Measurements from ENCODE around the gene PRX.

The PRX gene

GRCh38 chr19:40365010-40365409 is 48.2 kb downstream of the PRX start:
- Histone ChIP-seq H3K4me2 (ENCODE audit: low read length) (peak overlapping the region; percentile 68), H3K4me1 (ENCODE audit: insufficient read depth, low read length, severe bottlenecking) (peaks cover 6% of the 10 kb centered on the region), H3K79me2 (ENCODE audit: insufficient read depth, low read length) (no peaks in the 10 kb centered on the region), H4K20me1 (ENCODE audit: insufficient read depth, low read length) (no peaks in the 10 kb centered on the region), H3K9me2 (ENCODE audit: low read depth, low read length) (no peaks in the 10 kb centered on the region), H2AFZ (ENCODE audit: low read length) (no peak overlapping the region), H3K27me3 (ENCODE audit: insufficient read depth, low read length) (no peaks in the 10 kb centered on the region), H3K27ac (ENCODE audit: low read depth, low read length, poor library complexity, severe bottlenecking) (no peak overlapping the region), H3K36me3 (ENCODE audit: insufficient read depth, low read length) (no peaks in the 10 kb centered on the region; the same call in 1 of the 2 replicates), H3F3A (ENCODE audit: insufficient read depth, low read length) (no peaks in the 10 kb centered on the region), H3K4me3 (ENCODE audit: low read depth, low read length, poor library complexity, severe bottlenecking) (peak overlapping the region; percentile 53), H3K9me3 (ENCODE audit: low read length) (no peaks in the 10 kb centered on the region), H3K9ac (ENCODE audit: low read length) (peak overlapping the region; percentile 43; the same call in 1 of the 2 replicates)
- TF ChIP-seq EZH2 (IDR thresholded peaks at IDR 0.05; ENCODE audit: borderline replicate concordance, low read length) = no peak
- TF ChIP-seq, protein P1, sequence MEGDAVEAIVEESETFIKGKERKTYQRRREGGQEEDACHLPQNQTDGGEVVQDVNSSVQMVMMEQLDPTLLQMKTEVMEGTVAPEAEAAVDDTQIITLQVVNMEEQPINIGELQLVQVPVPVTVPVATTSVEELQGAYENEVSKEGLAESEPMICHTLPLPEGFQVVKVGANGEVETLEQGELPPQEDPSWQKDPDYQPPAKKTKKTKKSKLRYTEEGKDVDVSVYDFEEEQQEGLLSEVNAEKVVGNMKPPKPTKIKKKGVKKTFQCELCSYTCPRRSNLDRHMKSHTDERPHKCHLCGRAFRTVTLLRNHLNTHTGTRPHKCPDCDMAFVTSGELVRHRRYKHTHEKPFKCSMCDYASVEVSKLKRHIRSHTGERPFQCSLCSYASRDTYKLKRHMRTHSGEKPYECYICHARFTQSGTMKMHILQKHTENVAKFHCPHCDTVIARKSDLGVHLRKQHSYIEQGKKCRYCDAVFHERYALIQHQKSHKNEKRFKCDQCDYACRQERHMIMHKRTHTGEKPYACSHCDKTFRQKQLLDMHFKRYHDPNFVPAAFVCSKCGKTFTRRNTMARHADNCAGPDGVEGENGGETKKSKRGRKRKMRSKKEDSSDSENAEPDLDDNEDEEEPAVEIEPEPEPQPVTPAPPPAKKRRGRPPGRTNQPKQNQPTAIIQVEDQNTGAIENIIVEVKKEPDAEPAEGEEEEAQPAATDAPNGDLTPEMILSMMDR (IDR thresholded peaks at IDR 0.05; ENCODE audit: low read length) = no peak

- H3K36me3 ChIP-seq (ENCODE audit: insufficient read depth, low read length) = no peaks in the 10 kb centered on the region; the same call in 1 of the 2 replicates
- no peaks in the 10 kb centered on the region for H3K9me2 ChIP-seq (ENCODE audit: low read depth, low read length)
- no peak overlapping the region for H3K9ac ChIP-seq (ENCODE audit: low read length)
- H3K4me2 ChIP-seq (ENCODE audit: low read length) = no peak overlapping the region
- TF ChIP-seq EZH2 (IDR thresholded peaks at IDR 0.05; ENCODE audit: borderline replicate concordance, low read length) = no peak
- no peak overlapping the region for H3K27ac ChIP-seq (ENCODE audit: low read depth, low read length, poor library complexity, severe bottlenecking)
- H2AFZ ChIP-seq (ENCODE audit: low read length) = no peak overlapping the region
- H3K9me3 ChIP-seq (ENCODE audit: low read length) = no peaks in the 10 kb centered on the region
- H4K20me1 ChIP-seq (ENCODE audit: insufficient read depth, low read length) = no peaks in the 10 kb centered on the region
- no peak overlapping the region for H3K4me3 ChIP-seq (ENCODE audit: low read depth, low read length, poor library complexity, severe bottlenecking)
- H3K79me2 ChIP-seq (ENCODE audit: insufficient read depth, low read length) = no peaks in the 10 kb centered on the region
- peaks cover 13% of the 10 kb centered on the region for H3K4me1 ChIP-seq (ENCODE audit: insufficient read depth, low read length, severe bottlenecking)
- no peaks in the 10 kb centered on the region for H3F3A ChIP-seq (ENCODE audit: insufficient read depth, low read length)
- H3K27me3 ChIP-seq (ENCODE audit: insufficient read depth, low read length) = no peaks in the 10 kb centered on the region
Observed at GRCh38 chr19:40363069-40363468, 50.1 kb downstream of the PRX start.

DNA sequence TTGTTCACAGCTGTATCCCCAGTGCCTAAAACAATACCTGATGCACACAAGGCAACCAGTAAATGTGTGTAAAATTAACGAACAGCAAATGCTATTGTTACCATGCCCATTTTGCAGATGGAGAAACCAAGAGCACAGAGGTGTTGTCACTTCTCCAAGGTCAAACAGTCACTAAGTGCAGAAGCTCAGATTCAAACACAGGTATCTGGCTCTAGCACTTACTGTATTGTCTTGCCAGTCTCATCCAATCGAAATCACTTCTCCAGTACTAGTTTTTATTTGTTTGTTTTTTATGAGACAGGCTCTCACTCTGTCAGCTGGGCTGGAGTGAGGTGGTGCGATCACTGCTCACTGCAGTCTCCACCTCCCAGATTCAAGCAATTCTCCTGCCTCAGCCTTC is 51.0 kb downstream of the PRX start:
- Histone ChIP-seq H3K9me2 (ENCODE audit: low read depth, low read length) (no peaks in the 10 kb centered on the region), H2AFZ (ENCODE audit: low read length) (no peak overlapping the region), H3K27ac (ENCODE audit: low read depth, low read length, poor library complexity, severe bottlenecking) (no peak overlapping the region), H3K4me2 (ENCODE audit: low read length) (no peak overlapping the region), H3K27me3 (ENCODE audit: insufficient read depth, low read length) (no peaks in the 10 kb centered on the region), H3F3A (ENCODE audit: insufficient read depth, low read length) (no peaks in the 10 kb centered on the region), H3K4me3 (ENCODE audit: low read depth, low read length, poor library complexity, severe bottlenecking) (no peak overlapping the region), H4K20me1 (ENCODE audit: insufficient read depth, low read length) (no peaks in the 10 kb centered on the region), H3K36me3 (ENCODE audit: insufficient read depth, low read length) (no peaks in the 10 kb centered on the region; the same call in 1 of the 2 replicates), H3K9me3 (ENCODE audit: low read length) (no peaks in the 10 kb centered on the region), H3K4me1 (ENCODE audit: insufficient read depth, low read length, severe bottlenecking) (peaks cover 13% of the 10 kb centered on the region), H3K79me2 (ENCODE audit: insufficient read depth, low read length) (no peaks in the 10 kb centered on the region), H3K9ac (ENCODE audit: low read length) (no peak overlapping the region)
- TF ChIP-seq, protein P1 (IDR thresholded peaks at IDR 0.05; ENCODE audit: low read length) = no peak
- no peak for TF ChIP-seq EZH2 (IDR thresholded peaks at IDR 0.05; ENCODE audit: borderline replicate concordance, low read length)

DNA sequence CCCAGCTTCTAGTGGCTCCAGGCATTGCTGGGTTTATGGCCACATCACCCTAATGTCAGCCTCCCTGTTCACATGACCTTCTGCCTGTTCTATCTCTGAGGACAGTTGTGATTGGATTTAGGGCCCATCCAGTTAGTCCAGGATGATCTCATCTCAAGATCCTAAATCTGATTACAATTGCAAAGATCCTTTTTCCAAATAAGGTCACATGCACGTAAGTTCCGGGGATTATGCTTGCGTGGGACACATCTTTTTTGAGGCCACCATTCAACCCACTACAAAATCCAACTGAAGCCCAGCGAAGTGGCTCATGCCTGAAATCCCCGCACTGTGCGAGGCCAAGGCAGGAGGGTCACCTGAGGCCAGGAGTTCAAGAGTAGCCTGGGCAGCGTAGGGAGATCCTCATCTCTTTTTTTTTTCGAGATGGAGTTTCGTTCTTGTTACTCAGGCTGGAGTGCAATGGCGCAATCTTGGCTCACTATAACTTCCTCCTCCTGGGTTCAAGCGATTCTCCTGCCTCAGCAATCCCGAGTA is 52.4 kb downstream of the PRX start:
- Histone ChIP-seq H3K36me3 (ENCODE audit: insufficient read depth, low read length) (no peaks in the 10 kb centered on the region), H3K9me3 (ENCODE audit: low read length) (no peaks in the 10 kb centered on the region), H3K27ac (ENCODE audit: low read depth, low read length, poor library complexity, severe bottlenecking) (no peak overlapping the region), H3K27me3 (ENCODE audit: insufficient read depth, low read length) (no peaks in the 10 kb centered on the region), H3K4me3 (ENCODE audit: low read depth, low read length, poor library complexity, severe bottlenecking) (no peak overlapping the region), H4K20me1 (ENCODE audit: insufficient read depth, low read length) (no peaks in the 10 kb centered on the region), H3K9me2 (ENCODE audit: low read depth, low read length) (no peaks in the 10 kb centered on the region), H3K4me2 (ENCODE audit: low read length) (no peak overlapping the region), H3K9ac (ENCODE audit: low read length) (no peak overlapping the region), H3K79me2 (ENCODE audit: insufficient read depth, low read length) (no peaks in the 10 kb centered on the region), H3F3A (ENCODE audit: insufficient read depth, low read length) (no peaks in the 10 kb centered on the region), H2AFZ (ENCODE audit: low read length) (no peak overlapping the region), H3K4me1 (ENCODE audit: insufficient read depth, low read length, severe bottlenecking) (peaks cover 13% of the 10 kb centered on the region)
- TF ChIP-seq, protein P1 (IDR thresholded peaks at IDR 0.05; ENCODE audit: low read length) = no peak
- no peak for TF ChIP-seq EZH2 (IDR thresholded peaks at IDR 0.05; ENCODE audit: borderline replicate concordance, low read length)

Measured in OCI-LY1 (cell line).